ENCODE data around the gene LYST.
"Not testable (repeated sequence)": the region's sequence is repeated elsewhere in the genome, so short reads cannot be mapped to it uniquely, and the experiment has no call there.

LYST gene

GRCh38 chr1:235632506-235633401 lies 234.0 kb downstream of the LYST start:
- DNase-seq (ENCODE audit: low read depth): no peak

GRCh38 chr1:235631816-235632215 lies 234.9 kb downstream of the LYST start:
- no peak for DNase-seq (ENCODE audit: low read depth)

GRCh38 chr1:235628316-235629005 lies 238.2 kb downstream of the LYST start:
- no peak for DNase-seq (ENCODE audit: low read depth)

GRCh38 chr1:235625831-235626230 lies 240.9 kb downstream of the LYST start:
- DNase-seq (ENCODE audit: low read depth): no peak

GRCh38 chr1:235625340-235625739 lies 241.4 kb downstream of the LYST start:
- DNase-seq (ENCODE audit: low read depth): no peak

- DNase-seq (ENCODE audit: low read depth): no peak
Observed at GRCh38 chr1:235624721-235625333, 241.9 kb downstream of the LYST start.

- DNase-seq (ENCODE audit: low read depth): no peak
Observed at GRCh38 chr1:235622936-235623779, 243.5 kb downstream of the LYST start.

GRCh38 chr1:235619149-235619548 lies 247.6 kb downstream of the LYST start:
- not testable (repeated sequence) for DNase-seq (ENCODE audit: low read depth)

GRCh38 chr1:235617808-235618207 lies 248.9 kb downstream of the LYST start:
- DNase-seq (ENCODE audit: low read depth): no peak

- no peak for DNase-seq (ENCODE audit: low read depth)
Observed at GRCh38 chr1:235617140-235617539, 249.6 kb downstream of the LYST start.

- DNase-seq (ENCODE audit: low read depth): no peak
Observed at GRCh38 chr1:235614442-235614954, 252.2 kb downstream of the LYST start.

GRCh38 chr1:235613602-235614001 lies 253.1 kb downstream of the LYST start:
- no peak for DNase-seq (ENCODE audit: low read depth)

GRCh38 chr1:235612761-235613160 lies 253.9 kb downstream of the LYST start:
- DNase-seq (ENCODE audit: low read depth): no peak
